Measurements from ENCODE around the gene PPP6R2.

DNA sequence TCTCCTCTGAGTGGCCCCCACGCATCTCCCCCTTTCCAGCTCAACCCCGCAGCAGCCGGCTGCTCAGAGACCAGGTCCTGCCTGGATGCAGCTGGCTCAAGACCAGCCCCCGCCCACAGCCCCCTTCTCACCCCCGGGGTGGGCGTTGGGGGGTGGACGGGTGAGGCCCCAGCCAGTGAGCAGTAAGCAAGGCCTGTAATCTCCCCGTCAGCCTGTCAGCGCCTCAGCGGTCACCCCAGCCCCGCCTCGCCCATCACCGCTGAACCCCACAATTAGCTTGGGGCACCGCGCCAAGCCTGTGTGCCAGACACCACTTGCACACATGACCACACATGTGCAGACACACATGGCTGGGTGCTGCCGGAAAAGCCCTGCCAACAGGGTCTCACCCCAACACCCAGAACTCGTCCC lies 41.5 kb upstream of the PPP6R2 start:
- TF ChIP-seq EP300 (IDR thresholded peaks at IDR 0.05; ENCODE audit: borderline replicate concordance), result no peak
- TF ChIP-seq, protein P1, sequence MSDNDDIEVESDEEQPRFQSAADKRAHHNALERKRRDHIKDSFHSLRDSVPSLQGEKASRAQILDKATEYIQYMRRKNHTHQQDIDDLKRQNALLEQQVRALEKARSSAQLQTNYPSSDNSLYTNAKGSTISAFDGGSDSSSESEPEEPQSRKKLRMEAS (IDR thresholded peaks at IDR 0.05), result no peak
- TF ChIP-seq EGR1 (IDR thresholded peaks at IDR 0.05), result no peak
- no peak for TF ChIP-seq CEBPB (IDR thresholded peaks at IDR 0.05)
